Activated T-cell treated with anti-CD3 and anti-CD28 coated beads for 24 hours (primary cell): ENCODE data around the gene CRYBG1.
"Not testable (repeated sequence)": the region's sequence is repeated elsewhere in the genome, so short reads cannot be mapped to it uniquely, and the experiment has no call there.

ENCODE experiments used
- DNase-seq: peaks from one replicate; pipeline ENCODE4 v3.0.0-alpha.2; 2020; ENCODE audit warnings: low read depth

Gene CRYBG1

GRCh38 chr6:106555767-106556166 is 195.2 kb downstream of the CRYBG1 start:
- no peak for DNase-seq

DNA sequence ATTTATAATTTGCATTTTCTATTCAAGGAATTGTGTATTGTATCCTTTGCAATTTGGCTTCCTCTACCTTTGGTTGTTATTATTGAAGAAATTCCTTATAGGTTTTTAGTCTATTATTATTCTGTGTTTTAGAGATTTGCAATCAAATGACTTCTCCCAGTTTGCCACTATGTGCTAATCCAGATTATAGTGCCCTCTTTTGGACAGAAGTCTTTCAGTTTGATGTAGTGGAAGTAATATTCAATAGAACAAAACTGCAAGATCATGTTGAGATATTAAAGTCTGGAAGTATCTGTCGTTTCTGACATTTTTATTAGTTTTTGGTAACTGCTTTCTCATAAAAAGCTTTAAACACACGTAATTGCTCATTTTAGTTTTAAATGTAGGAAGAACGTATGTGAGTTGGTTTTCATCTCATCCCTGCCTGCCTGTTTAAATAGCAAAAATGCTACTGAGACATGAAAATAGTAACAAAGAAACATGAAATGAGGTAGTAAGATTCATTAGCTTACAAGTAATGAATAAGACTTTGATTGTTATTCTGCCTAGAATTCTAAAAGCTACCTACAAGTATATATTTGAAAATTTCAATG is 195.9 kb downstream of the CRYBG1 start:
- no peak for DNase-seq

DNA sequence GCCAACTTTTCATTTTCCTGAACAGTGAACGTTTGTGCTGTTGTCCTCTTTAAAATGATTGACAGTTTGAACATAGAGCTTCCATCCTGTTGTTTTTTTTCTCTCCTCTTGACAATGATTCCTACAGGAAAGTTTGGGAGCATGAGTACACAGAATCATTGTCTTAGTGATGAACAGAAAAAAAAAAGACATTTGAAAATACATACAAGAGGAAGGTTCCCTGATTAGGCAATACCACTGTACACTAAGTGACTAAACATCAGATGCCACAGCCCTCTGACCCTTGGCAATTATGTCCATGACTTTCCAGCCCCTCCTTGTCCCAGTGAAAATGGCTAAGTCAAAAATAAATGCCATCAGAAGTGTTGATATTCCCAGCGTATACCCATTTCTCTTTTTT is 197.3 kb downstream of the CRYBG1 start:
- no peak for DNase-seq

- no peak for DNase-seq
Measured at GRCh38 chr6:106558364-106558763, 197.8 kb downstream of the CRYBG1 start.

DNA sequence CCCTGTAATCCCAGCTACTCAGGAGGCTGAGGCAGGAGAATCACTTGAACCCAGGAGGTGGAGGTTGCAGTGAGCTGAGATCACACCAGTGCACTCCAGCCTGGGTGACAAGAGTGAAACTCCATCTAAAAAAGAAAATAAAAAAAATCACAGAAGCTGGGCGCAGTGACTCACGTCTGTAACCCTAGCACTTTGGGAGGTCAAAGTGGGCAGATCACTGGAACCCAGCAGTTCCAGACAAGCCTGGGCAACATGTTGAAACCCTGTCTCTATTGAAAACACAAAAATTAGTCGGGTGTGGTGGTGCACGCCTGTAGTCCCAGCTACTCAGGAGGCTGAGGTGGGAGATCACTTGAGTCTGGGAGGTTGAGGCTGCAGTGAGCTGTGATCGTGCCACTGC is 199.1 kb downstream of the CRYBG1 start:
- not testable (repeated sequence) for DNase-seq

DNA sequence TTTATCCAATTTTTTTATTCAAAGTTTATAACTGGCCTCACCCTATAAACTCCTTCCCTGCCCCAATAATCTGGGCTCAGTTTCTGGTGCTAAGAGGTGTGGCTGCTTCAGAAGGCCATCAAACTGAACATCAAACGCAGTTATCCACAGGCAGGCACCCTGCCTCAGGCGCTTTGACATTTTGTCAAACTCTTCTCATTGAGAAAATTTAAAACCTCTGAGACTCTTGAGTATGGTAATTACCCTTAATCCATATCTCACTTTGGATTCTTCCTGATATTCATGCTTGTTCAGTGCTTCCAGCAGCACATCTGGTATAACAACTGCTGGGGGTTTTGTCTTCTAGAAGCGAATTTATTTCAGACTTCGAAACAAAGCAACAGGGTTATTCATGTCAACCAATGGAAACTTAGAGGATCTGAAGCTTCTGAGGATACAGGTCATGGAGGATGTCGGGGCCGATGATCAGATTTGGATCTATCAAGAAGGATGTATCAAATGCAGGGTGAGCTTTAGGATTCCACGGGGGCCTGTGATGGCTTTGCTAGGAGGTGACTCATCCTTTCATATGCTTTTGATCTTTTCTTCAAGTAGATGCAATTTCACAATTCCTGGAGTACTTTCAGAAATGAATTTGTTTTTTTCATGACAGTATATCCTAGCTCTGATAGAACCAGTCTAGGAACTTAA is 200.6 kb downstream of the CRYBG1 start:
- DNase-seq: no peak

DNA sequence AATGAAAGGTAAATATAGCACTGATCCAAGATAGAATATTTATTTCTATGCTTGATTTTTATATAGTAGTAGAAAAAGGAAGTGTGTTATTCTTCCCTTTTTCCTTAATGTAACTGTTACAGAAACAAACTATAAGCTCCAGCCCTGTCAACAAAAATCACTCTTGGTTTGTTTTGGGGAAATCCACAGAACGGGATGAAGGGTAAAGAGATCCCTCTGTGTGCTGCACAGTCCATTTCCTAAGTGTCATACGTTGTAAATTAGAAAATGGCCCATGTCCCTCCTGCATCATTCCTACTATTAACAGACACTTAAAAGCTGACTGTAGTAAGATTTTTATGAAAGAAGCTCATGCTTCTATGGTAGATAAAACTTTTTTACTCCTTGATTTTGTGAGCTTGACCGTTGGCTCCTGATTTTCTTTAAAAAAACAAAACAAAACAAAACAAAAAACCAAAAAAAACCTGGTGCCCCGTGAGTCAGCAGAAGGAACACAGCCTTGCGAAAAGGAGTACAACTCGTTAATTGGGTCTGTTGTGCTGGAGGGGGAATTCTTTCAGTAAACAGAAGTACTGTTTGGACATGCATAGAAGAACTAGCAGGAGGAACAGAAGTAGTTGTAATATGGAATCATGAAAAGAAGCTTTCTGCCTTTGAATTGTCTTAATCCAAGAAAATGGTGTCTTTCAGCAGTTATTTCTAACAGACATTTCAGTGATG is 201.3 kb downstream of the CRYBG1 start:
- no peak for DNase-seq

DNA sequence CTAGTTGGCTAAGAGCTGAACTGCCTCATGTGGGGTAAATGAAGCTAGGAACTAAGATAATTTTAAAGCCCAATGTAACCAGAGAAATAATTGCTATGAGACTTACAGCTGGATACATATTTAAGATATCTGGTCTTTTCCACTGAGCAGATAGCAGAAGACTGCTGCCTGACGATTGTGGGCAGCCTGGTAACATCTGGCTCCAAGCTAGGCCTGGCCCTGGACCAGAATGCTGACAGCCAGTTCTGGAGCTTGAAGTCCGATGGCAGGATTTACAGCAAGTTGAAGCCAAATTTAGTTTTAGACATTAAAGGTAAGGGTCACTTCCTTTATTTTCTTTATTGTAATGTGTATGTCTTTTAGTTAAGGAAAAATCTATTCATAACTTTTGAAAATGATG is 203.1 kb downstream of the CRYBG1 start:
- no peak for DNase-seq

GRCh38 chr6:106564476-106564875 is 204.0 kb downstream of the CRYBG1 start:
- DNase-seq: no peak

DNA sequence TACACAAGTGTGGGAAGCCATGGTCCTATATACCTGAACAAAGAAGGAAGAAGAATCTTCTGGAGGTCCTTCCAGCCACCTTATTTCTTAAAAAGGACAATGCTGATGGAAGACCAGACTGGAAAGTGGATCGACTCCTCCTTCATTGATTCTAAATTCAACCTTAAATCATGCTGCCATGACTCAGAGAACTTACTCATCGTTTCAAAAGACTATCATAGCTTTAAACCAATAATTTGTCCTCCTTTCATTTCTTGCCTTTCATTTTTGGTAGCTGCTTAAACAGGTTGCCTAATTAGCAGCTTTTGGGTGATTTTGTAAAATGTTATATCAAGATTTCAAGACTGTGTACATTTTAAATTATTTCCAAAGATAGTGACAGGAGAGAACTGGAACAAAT is 208.0 kb downstream of the CRYBG1 start:
- no peak for DNase-seq

GRCh38 chr6:106569428-106569827 is 208.9 kb downstream of the CRYBG1 start:
- no peak for DNase-seq

GRCh38 chr6:106572436-106572835 is 211.9 kb downstream of the CRYBG1 start:
- DNase-seq: no peak

- no peak for DNase-seq
Measured at GRCh38 chr6:106572875-106573585, 212.5 kb downstream of the CRYBG1 start.

- DNase-seq: no peak
Measured at GRCh38 chr6:106574741-106575458, 214.4 kb downstream of the CRYBG1 start.

GRCh38 chr6:106579281-106579680 is 218.8 kb downstream of the CRYBG1 start:
- DNase-seq: no peak

DNA sequence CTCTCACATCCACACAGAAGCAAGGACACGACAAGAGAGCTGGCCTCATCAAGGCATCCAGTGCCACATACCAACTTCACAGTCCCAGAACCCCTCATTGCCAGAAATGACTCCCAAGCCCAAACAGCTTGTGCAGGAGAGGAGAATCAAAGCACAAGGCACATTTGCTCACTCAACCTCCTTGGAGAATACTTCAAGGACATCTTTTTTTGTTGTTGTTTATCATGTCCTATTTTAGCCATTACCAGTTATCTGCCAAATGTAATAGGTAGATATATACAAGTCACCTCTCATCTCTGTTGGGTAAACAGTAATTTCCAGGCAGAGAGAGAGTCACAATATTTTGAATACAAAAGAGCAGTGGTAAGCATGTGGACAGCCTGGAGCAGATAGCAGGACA is 221.0 kb downstream of the CRYBG1 start:
- DNase-seq: no peak

DNA sequence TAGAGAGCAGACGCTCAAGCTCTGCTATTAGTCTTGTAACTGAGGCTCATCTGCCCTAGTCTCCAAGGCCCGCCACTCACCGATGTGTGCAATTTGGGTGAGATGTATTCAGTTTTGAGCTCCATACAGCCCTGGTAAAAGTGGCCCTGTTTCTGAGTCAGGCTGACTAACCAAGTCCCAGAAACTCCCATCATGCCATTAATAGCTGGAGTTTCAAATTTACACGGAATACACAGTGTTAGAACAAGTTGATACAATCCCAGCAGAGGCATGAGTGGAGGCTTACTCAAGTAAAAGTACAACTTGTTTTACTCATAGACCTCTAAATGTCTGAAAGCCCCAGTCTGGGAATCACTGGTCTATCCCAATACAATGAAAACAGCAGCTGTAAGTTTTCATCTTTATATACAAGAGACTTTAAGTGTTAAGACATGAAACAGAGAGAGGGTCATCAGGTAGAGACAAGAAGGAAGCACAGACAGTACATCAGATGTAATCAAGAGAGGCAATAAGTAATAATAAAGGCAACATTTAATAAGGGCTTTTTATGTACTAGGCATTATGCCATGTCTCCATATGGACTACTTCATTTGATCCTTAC is 226.4 kb downstream of the CRYBG1 start:
- no peak for DNase-seq

DNA sequence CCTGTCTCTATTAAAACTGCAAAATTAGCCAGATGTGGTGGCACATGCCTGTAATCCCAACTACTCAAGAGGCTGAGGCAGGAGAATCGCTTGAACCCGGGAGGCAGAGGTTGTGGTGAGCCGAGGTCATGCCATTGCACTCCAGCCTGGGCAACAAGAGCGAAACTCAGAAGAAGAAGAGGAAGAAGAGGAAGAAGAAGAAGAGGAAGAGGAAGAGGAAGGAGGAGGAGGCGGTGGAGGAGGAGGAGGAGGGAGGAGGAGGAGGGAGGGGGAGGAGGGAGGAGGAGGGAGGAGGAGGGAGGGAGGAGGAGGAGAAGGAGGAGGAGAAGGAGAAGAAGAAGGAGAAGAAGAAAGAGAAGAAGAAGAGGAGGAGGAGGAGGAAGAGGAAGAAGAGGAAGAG is 228.4 kb downstream of the CRYBG1 start:
- not testable (repeated sequence) for DNase-seq

GRCh38 chr6:106591111-106591825 is 230.8 kb downstream of the CRYBG1 start:
- DNase-seq: no peak

DNA sequence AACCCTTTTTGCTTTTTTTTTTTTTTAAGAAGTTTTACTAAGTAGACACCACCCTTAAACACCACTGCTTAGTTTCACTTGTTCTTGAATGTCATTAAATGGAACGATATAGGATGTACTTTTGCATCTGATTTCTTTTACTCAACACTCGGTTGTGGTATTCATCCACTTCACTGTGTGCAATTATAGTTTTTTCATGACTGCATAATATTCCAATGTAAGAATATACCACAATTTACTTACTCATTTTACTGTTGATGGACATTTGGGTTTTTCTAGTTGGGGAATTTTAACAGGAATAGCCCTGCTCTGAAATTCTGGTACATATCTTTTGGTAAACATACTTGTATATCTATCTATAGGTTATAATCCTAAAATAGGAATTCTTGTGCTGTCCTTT is 238.9 kb downstream of the CRYBG1 start:
- DNase-seq: no peak

- no peak for DNase-seq
Measured at GRCh38 chr6:106600329-106600728, 239.8 kb downstream of the CRYBG1 start.
